ENCODE measurements around the gene TMPRSS13.
A peak's percentile ranks its signal among the peaks of the same experiment; 100 is the strongest.

The TMPRSS13 gene

GRCh38 chr11:117900121-117900648 is 29.0 kb downstream of the TMPRSS13 start (continued):
- TF ChIP-seq ZNF473 (tag by site-specific recombination; IDR thresholded peaks at IDR 0.05) (no peak), ZNF223 (tag by site-specific recombination; IDR thresholded peaks at IDR 0.05) (no peak), ZNF24 (tag by site-specific recombination; IDR thresholded peaks at IDR 0.05) (no peak), OSR2 (tag by site-specific recombination; IDR thresholded peaks at IDR 0.05) (no peak), ZNF501 (tag by site-specific recombination; IDR thresholded peaks at IDR 0.05) (no peak), YY1 (tag by site-specific recombination; IDR thresholded peaks at IDR 0.05) (no peak)

DNA sequence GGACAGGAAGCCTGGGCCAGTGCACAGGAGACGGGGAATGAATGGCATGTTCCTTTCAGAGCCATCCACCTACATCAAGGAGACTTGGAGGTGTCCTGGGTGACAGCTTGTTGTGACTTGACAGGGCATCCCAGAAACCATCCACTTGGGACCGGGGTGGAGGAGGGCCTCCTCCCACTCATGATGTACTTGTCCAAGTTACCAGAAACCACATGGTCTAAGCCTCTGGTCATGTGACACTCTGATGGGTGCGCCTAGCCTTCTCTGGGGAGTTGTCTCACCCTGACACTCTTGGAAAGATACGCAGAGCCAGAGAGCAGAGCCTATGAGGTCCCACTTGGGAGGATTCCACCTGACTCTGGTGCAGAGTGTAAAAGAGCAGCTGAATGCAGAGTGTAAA is 31.1 kb downstream of the TMPRSS13 start:
- TF ChIP-seq ZFHX2 (tag by site-specific recombination; conservative IDR thresholded peaks at IDR 0.05) (peak; percentile 45), ZNF658 (tag by site-specific recombination; IDR thresholded peaks at IDR 0.05) (no peak)
- Histone ChIP-seq H3K36me3 (ENCODE audit: control insufficient read depth in 2 of 2, insufficient read depth in 1 of 2, low read length in 2 of 2) (no peaks in the 10 kb centered on the region), H3K4me1 (ENCODE audit: control insufficient read depth, insufficient read depth, low read length) (no peaks in the 10 kb centered on the region), H3K27ac (ENCODE audit: extremely low read depth, low read depth, low read length) (no peak overlapping the region), H3K4me3 (ENCODE audit: low read depth, low read length) (no peak overlapping the region), H3K9me3 (ENCODE audit: control insufficient read depth, insufficient read depth, low read depth, low read length) (no peaks in the 10 kb centered on the region)
- POLR2A ChIA-PET: no interaction called here
- CTCF ChIA-PET: interaction anchor here (0.8 kb wide), 1 partner anchor 65 kb away, joined by 3 read pairs; no protein-coding TSS in a partner anchor

DNA sequence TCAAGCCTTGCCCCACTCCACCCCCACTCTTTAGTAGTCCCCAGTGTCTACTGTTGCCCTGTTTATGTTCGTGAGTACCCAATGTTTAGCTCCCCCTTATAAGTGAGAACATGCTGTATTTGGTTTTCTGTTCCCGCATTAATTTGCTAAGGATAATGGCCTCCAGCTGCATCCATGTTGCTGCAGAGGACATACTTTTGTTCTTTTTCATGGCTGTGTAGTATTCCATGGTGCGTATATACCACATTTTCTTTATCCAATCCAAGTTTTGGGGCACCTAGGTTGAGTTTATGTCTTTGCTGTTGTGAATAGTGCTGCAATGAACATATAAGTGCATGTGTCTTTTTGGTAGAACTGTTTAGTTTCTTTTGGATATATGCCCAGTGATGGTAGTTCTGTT is 36.6 kb downstream of the TMPRSS13 start:
- no peak overlapping the region for H3K27ac ChIP-seq (ENCODE audit: extremely low read depth, low read depth, low read length)
- ChIA-PET POLR2A (no interaction called here), CTCF (interaction anchor here (1.0 to 1.3 kb wide), 2 partner anchors 12 to 54 kb away, joined by 4 to 5 read pairs; no protein-coding TSS in a partner anchor)
- H3K9me3 ChIP-seq (ENCODE audit: control insufficient read depth, insufficient read depth, low read depth, low read length): no peaks in the 10 kb centered on the region
- TF ChIP-seq BCL11B (tag by site-specific recombination; IDR thresholded peaks at IDR 0.05; ENCODE audit: low read depth) (no peak), ZBTB26 (tag by site-specific recombination; optimal IDR thresholded peaks at IDR 0.05) (no peak), BCL6B (tag by site-specific recombination; IDR thresholded peaks at IDR 0.05) (no peak), ZNF624 (tag by site-specific recombination; IDR thresholded peaks at IDR 0.05) (no peak), ZNF146 (tag by site-specific recombination; IDR thresholded peaks at IDR 0.05) (peak; percentile 95), ZNF19 (tag by site-specific recombination; IDR thresholded peaks at IDR 0.05; ENCODE audit: low read depth) (no peak), SP7 (tag by site-specific recombination; IDR thresholded peaks at IDR 0.05) (no peak), ZNF747 (tag by site-specific recombination; IDR thresholded peaks at IDR 0.05) (no peak)
- TF ChIP-seq, protein P1, sequence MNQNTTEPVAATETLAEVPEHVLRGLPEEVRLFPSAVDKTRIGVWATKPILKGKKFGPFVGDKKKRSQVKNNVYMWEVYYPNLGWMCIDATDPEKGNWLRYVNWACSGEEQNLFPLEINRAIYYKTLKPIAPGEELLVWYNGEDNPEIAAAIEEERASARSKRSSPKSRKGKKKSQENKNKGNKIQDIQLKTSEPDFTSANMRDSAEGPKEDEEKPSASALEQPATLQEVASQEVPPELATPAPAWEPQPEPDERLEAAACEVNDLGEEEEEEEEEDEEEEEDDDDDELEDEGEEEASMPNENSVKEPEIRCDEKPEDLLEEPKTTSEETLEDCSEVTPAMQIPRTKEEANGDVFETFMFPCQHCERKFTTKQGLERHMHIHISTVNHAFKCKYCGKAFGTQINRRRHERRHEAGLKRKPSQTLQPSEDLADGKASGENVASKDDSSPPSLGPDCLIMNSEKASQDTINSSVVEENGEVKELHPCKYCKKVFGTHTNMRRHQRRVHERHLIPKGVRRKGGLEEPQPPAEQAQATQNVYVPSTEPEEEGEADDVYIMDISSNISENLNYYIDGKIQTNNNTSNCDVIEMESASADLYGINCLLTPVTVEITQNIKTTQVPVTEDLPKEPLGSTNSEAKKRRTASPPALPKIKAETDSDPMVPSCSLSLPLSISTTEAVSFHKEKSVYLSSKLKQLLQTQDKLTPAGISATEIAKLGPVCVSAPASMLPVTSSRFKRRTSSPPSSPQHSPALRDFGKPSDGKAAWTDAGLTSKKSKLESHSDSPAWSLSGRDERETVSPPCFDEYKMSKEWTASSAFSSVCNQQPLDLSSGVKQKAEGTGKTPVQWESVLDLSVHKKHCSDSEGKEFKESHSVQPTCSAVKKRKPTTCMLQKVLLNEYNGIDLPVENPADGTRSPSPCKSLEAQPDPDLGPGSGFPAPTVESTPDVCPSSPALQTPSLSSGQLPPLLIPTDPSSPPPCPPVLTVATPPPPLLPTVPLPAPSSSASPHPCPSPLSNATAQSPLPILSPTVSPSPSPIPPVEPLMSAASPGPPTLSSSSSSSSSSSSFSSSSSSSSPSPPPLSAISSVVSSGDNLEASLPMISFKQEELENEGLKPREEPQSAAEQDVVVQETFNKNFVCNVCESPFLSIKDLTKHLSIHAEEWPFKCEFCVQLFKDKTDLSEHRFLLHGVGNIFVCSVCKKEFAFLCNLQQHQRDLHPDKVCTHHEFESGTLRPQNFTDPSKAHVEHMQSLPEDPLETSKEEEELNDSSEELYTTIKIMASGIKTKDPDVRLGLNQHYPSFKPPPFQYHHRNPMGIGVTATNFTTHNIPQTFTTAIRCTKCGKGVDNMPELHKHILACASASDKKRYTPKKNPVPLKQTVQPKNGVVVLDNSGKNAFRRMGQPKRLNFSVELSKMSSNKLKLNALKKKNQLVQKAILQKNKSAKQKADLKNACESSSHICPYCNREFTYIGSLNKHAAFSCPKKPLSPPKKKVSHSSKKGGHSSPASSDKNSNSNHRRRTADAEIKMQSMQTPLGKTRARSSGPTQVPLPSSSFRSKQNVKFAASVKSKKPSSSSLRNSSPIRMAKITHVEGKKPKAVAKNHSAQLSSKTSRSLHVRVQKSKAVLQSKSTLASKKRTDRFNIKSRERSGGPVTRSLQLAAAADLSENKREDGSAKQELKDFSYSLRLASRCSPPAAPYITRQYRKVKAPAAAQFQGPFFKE (tag by site-specific recombination; IDR thresholded peaks at IDR 0.05; ENCODE audit: borderline replicate concordance): no peak
- no peak overlapping the region for H3K4me3 ChIP-seq (ENCODE audit: low read depth, low read length)
- no peaks in the 10 kb centered on the region for H3K4me1 ChIP-seq (ENCODE audit: control insufficient read depth, insufficient read depth, low read length)
- H3K36me3 ChIP-seq (ENCODE audit: control insufficient read depth in 2 of 2, insufficient read depth in 1 of 2, low read length in 2 of 2): no peaks in the 10 kb centered on the region

Measured in HEK293 (cell line).